GM12874 (cell line): ENCODE measurements around the gene PHACTR2.

ENCODE experiments used
- CTCF ChIP-seq: IDR thresholded peaks from 2 replicates; pipeline ENCODE4 v1.5.1; 2011; ENCODE audit warnings: low read depth, mild to moderate bottlenecking, control low read depth, low read length, moderate library complexity; ENCODE audit not compliant: insufficient read depth

Gene PHACTR2

DNA sequence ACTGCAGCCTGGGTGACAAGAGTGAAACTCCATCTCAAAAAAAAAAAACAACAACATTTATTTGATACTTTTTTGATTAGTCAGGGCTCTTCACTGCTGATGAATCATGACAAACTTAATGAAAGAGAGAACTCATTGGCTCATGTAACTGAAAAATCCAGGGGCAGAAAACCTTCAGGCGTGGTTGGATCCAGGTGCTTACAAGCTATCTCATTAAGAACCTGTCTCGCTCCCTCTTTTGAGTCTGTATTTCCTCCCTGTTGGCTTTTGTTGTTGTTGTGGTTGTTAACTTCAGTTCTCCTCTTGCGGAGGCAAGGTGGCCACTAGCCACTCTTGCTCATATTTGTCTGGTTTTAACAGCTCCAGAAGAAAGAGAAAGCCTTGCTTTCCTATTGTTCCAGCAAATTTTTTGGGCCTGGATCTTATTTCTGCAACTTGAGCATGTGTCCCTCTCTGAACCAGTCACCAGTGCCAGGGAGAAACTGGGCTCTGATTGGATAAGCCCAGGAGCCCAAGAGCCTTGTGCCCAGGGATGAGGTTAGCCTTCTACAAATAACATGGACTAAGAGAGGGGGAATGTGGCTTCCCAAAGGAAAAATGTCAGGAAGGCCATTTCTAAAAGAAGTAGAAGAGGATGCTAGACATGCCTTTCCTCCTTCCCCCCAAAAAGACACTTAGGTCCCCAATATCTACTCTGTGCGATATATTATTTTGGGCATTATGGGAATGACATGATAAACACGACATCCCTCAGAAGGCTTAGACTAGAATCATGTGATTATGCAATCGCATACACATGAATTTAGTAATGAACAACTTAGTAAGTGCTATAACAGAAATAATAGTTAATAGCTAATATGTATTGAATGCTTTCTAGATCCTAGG lies 64.5 kb downstream of the PHACTR2 start:
- no peak for TF ChIP-seq CTCF

- TF ChIP-seq CTCF: no peak
Measured at GRCh38 chr6:143742955-143743255, 65.1 kb downstream of the PHACTR2 start.

DNA sequence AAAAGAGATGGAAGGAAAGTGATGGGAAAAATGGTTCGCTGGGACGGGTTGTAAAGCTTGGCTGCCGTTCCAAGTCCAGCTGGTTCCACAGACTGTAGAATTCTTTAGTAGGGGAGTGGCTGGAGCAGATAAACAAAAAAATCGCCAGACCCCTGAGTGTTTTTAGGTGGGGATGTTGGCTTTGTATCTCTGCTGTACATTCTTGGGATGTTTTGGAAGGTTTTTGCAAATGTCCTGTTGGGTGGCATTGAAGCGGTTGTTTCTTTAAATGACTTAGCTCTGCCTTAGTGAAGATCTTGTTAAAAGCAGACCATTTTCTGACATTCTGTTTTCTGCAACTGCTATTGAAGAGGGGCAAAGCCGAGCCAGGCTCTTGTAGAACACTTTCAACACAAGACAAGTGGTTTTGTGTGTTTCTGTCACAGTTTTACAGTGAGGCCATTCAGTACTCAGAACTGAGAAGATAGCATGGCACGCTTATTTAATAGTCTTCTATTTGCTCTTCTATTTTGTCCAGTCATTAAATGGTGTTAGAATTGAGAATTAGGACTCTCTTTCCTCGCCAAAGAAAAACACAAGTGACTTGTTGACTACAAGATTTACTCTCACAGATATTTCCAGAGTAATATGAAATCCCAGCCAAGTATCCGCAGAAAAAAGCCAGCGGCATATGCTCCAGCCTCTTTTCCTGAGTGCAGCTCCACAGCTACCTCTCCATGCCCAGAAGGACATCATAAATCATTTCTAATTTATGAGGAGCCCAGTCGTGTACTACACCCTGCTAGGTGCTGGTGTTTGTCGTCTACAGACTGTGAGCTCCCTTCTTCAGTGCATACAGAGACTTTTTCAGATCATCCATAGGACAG lies 65.8 kb downstream of the PHACTR2 start:
- TF ChIP-seq CTCF: no peak

DNA sequence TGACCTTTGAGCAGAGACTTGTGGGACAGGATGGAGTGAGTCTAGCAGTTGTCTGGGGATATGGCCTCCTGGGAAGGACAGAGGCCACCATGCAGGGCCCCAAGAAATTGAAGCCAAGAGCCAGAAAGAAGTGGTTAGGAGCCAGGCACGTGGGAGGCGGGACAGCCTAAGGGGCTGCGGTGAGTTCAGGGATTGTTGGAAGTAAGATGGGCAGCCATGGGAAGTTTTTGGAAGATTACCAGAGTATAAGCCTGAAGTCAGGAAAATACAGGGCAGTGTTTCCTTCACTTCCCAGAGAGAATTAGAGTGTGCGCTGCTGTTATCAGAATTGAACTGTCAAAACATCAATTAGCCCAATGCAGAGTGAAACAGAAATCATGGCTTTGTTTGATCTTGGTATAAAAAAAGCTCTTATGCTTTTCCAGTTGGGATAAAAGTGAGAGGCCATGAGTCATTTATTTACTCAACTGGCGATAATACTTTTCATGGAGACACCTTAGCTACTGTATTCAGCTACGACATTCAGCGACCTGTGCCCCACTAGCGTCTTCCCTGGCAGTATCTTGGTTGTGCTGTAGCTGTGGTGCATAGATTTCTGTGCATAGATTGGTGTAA lies 66.9 kb downstream of the PHACTR2 start:
- no peak for TF ChIP-seq CTCF

GRCh38 chr6:143745166-143746133 lies 67.7 kb downstream of the PHACTR2 start:
- TF ChIP-seq CTCF: no peak

- no peak for TF ChIP-seq CTCF
Measured at GRCh38 chr6:143746202-143747119, 68.7 kb downstream of the PHACTR2 start.
